Colon (tissue), 2 donors: Measurements from ENCODE around the gene TLN1.
A peak's percentile ranks its signal among the peaks of the same experiment; 100 is the strongest.

ENCODE experiments used
- FAIRE-seq: peaks from 2 replicates; lab custom pipeline; 2012; peaks lifted over from hg19 to GRCh38; lab: Jason Lieb, UNC
- donor health status: control.
- donor health status: control.

Gene TLN1

DNA sequence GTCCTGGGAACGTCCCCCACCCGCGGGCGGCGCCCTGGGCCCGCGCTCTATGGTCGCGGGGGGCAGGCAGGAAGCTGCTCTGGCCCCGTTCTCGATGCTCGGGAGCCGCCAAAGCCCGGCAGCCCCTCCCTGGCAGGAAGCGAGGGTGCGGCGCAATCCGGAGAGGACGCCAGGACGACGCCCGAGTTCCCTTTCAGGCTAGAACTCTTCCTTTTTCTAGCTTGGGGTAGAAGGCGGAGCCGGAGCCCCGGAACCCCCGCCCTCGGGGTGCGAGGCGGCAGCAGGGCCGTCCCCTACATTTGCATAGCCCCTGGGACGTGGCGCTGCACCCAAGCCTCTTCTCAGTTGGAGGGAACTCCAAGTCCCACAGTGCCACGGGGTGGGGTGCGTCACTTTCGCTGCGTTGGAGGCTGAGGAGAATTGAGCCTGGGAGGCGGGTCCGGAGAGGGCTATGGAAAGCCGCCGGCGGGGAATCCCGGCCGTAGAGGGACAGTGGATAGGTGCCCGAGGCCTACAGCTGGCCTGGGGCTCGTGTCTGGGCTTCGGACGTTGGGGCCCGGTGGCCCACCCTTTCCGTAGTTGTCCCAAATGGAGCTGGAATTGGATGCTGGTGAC lies at the start of gene TLN1, which contains the start of gene CREB3:
Gene TLN1, minus strand, starts transcription at position 11 of the 615 bp plus-strand sequence. CDS start 6,501 bp downstream, outside the sequence.
Gene CREB3, plus strand, starts transcription at position 482 of the 615 bp plus-strand sequence. Its CDS starts 107 bp downstream, at position 589.
- peak; percentile 33 for FAIRE-seq

- no peak for FAIRE-seq
Measured at GRCh38 chr9:35781066-35781465, 49.1 kb upstream of the TLN1 start.

GRCh38 chr9:35778496-35778895 lies 46.5 kb upstream of the TLN1 start:
- FAIRE-seq, result no peak

DNA sequence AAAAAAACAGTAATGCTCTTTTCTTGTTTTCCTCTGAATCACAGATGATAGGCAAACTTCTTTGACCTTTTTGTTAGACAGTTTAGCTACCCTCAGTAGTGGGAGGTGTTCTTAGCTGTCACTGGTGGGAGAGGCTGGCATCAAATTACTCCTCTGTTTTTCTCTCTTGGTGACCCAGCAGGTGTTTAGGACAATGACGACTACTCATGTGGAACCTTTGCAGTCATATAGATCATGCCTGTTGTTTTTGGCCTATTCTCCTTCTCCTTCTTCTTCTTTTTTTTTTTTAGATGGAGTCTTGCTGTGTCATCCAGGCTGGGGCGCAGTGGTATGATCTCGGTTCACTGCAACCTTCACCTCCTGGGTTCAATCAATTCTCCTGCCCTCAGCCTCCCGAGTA lies 44.0 kb upstream of the TLN1 start:
- FAIRE-seq, result no peak

GRCh38 chr9:35774907-35775635 lies 43.1 kb upstream of the TLN1 start:
- FAIRE-seq, result no peak

DNA sequence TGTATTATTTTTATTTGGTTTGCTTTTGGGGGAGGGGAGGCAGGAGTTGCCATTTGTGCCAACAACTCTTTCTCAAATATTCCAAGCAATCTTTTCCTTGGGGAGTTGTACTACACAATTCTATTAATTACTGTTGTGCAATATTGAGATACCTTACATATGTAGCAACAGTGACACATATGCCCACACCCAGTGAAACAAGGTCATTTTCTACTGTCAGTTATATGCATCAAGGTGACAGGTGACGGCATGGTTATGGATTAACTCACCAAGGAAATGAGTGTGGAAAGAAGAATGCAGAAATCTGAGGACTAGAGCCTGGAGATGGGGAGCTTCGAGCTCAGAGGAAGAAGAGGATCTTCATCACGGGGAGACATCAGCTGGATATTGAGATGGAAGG lies 39.9 kb upstream of the TLN1 start:
- FAIRE-seq, result no peak

DNA sequence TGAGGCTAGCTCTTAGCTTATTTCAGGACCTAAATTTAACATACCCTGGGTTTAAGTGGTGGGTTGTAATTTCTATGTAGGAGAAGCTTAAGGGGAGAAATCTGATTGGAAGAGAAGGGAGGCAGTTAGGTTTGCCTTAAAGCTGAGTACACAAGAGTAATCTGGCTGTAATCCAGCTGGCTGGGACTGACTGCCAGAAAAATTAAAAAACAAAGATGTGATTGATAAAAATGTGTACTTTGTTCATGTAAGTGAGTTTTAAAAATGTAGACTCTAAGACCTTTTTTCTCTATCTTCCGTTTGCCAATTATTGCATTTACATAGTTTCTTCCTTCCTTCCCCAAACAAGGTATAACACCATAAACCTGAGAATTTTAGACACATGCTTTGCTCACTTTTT lies 39.5 kb upstream of the TLN1 start:
- no peak for FAIRE-seq

DNA sequence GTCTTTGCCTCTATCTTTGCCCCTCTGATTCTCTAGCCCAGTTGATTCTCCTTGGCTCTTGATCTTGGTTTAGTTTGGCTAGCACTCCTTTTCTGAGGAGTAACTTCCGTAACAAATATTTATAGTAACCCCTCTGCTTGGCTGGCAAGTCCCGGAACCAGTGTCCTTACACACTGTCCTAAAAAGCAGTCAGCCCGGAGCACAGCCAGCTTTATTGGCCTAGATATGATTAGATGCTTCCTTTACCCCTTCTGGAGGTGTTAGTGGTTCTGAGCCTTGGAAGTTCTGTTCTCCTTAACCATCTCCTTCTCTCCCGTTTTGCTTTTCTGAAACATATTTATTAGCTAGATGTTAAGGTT lies 39.1 kb upstream of the TLN1 start:
- FAIRE-seq, result no peak

DNA sequence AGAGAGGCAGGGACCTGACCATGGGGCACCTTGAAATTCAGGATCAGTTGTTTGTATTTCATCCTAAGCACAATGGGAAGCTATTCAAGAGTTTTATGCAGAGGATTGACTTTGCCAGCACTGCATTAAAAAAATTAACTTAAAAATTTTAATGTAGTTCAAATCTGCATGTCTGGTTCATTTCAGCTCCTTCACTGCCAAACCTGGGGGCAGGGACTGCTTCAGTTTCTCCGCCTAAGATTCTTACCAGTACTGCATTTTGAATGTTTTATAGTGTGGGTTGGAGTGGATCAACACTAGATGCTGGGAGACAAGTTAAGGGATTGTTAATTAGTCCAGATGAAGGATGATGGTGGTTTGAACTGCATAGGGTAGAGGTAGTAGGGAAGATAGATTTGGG lies 37.8 kb upstream of the TLN1 start:
- FAIRE-seq, result no peak

- no peak for FAIRE-seq
Measured at GRCh38 chr9:35767458-35767857, 35.5 kb upstream of the TLN1 start.

- FAIRE-seq, result no peak
Measured at GRCh38 chr9:35766997-35767396, 35.0 kb upstream of the TLN1 start.

DNA sequence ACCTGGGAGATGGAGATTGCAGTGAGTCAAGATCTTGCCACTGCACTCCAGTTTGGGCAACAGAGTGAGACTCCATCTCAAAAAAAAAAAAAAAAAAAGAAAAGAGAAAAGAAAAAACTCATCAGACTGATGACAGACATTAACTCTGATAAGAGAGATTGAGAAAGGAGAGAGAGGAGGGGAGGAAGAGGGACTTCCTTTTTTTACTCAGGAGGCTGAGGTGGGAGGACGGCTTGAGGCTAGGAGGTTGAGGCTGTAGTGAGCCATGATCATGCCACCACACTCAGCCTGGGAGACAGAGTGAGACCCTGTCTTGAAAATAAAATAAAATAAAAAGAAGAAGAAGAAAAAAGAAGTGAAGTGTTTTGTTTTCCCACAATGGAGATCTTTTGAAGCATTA lies 31.8 kb upstream of the TLN1 start:
- FAIRE-seq, result no peak

GRCh38 chr9:35763181-35763580 lies 31.2 kb upstream of the TLN1 start:
- no peak for FAIRE-seq

GRCh38 chr9:35760651-35761050 lies 28.7 kb upstream of the TLN1 start:
- no peak for FAIRE-seq

GRCh38 chr9:35759795-35760194 lies 27.8 kb upstream of the TLN1 start:
- no peak for FAIRE-seq

DNA sequence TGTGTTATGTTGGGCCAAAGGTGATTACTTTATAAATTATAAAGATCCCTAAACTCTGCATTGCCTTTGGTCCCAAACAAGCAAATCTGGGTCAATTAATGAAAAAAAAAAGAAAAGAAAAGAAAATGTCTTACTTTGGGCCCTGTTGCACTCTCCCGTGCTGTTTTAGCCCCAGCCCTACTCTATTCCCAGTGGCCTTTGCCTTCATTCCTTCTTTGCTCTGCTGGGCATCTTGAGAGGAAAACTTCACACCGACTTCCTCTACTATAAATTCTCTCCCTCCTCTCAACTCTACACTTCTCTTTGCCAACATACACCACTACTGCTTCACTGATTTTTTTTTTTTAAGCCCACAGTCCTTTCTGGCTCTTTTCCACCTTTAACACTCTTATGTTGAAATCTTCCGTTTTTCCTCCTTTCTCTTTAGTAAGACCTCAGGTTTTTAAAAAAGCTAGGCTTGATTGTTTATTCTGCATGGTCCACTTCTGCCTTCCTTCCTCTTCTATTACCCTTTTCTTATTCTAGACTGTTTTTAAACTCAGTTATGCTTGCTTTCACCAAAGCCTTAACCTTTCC lies 26.6 kb upstream of the TLN1 start:
- no peak for FAIRE-seq

DNA sequence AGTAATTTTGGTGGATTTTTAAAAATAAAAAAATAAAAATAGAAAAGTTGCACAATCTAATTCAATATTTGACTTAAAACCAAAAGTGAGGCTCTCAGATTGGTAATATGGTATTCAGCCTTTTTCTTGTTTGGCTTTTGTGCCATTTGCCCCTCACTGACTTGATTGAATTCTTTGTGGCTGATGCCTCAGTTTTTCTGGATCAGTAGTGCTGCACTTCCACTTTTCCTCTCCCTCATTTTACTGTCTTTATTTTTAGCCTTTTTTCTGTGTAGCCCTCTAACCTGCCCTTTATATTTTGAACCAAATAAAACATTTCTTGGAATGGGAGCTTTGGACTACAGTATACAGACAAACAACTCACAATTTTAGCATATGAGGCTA lies 25.9 kb upstream of the TLN1 start:
- no peak for FAIRE-seq

DNA sequence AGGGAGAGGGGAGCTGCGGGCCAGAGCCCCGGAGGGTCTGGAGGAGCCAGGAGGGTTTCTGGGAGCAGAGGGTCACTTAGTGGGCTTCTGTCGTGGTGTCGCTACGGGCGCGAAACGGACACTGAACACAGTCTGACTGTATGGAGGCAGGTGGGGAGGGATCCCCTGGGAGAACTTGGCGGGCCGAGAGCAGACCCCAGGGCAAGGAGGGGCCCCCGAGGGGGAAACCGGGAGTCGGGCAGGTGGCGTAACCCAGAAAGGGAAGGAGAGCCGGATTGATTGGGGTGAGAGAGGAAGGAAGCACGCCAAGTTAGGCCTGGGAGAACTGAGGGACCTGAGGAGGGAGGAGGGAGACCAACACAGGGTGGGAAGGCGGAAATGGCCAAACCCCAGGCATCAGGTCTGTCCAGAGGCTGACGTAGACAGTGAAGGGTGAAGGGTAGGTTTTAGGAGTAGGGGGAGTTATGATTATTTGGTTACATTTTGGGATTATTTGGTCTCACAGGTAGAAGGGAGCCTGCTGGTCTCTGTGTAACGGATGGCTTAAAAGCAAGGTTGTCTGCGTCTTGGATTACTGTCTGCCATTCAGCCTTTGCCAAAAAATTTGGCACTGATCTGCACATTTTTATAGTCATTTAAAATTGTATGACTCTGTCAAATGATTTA lies 25.4 kb upstream of the TLN1 start:
- no peak for FAIRE-seq

GRCh38 chr9:35756275-35757225 lies 24.6 kb upstream of the TLN1 start:
- FAIRE-seq, result no peak

- FAIRE-seq, result no peak
Measured at GRCh38 chr9:35755071-35755470, 23.1 kb upstream of the TLN1 start.

DNA sequence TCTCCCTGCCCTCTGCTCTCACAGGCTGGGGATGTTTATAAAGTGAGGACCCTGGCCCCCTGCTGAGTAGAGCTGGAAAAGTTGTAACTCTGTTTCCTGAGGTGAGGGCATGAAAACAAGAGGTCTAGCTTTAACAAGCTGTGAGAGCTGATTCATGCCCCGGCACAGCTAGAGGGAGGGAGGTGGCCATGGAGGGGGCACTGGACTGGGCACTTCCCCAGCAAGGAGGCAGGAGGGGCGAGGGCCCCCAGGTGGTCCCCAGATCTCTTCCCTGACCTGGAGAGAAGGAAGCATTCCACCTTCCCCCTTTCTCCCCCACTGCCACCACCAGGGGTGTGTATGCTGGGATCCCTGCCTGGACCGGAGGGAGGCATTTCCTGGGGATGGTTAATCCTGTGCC lies 22.3 kb upstream of the TLN1 start, which contains the start of gene MSMP:
Gene MSMP, minus strand, starts transcription at position 13 of the 400 bp plus-strand sequence. CDS start 147 bp downstream, outside the sequence.
- FAIRE-seq, result no peak

GRCh38 chr9:35753466-35753865 lies 21.5 kb upstream of the TLN1 start:
- no peak for FAIRE-seq
